Head of caudate nucleus (tissue), 42 donors: ENCODE data around the gene SLC24A3.
A peak's percentile ranks its signal among the peaks of the same experiment; 100 is the strongest.

Source experiments
- DNase-seq, 42 donors: peaks; one replicate each; pipeline versions ENCODE4 v3.0.0 to v3.0.0-alpha.2; 2020 to 2021; ENCODE audit warnings: mixed read lengths in 7 of 42
- intact Hi-C: fragments of 100-400 bp; cut with DNase I; formaldehyde crosslinking; loops from one replicate; pipeline ENCODE4 v1.15.0; 2022

The SLC24A3 gene

GRCh38 chr20:19723051-19723450 lies 510.6 kb downstream of the SLC24A3 start:
- no peak for DNase-seq
- intact Hi-C loops: no loop called here

- intact Hi-C loops: no loop called here
- no peak for DNase-seq
Observed at GRCh38 chr20:19723813-19724430, 511.5 kb downstream of the SLC24A3 start.

- intact Hi-C loops: no loop called here
- peak in 1 of 42 donors; percentile 8 for DNase-seq
Observed at GRCh38 chr20:19725373-19725772, 512.9 kb downstream of the SLC24A3 start.

- no peak for DNase-seq
- intact Hi-C loops: no loop called here
Observed at GRCh38 chr20:19725814-19726525, 513.5 kb downstream of the SLC24A3 start.

GRCh38 chr20:19727251-19727847 lies 514.9 kb downstream of the SLC24A3 start:
- intact Hi-C loops: no loop called here
- DNase-seq: peak in 1 of 42 donors; percentile 31

- no peak for DNase-seq
- intact Hi-C loops: no loop called here
Observed at GRCh38 chr20:19729672-19730071, 517.2 kb downstream of the SLC24A3 start.

- intact Hi-C loops: no loop called here
- peak in 1 of 42 donors; percentile 37 for DNase-seq
Observed at GRCh38 chr20:19730706-19731105, 518.3 kb downstream of the SLC24A3 start.

GRCh38 chr20:19734811-19735210 lies 522.4 kb downstream of the SLC24A3 start:
- intact Hi-C loops: no loop called here
- no peak for DNase-seq

GRCh38 chr20:19735446-19735845 lies 523.0 kb downstream of the SLC24A3 start:
- intact Hi-C loops: no loop called here
- peak; percentile 21 to 92 (median 68) for DNase-seq

- intact Hi-C loops: no loop called here
- DNase-seq: no peak
Observed at GRCh38 chr20:19737025-19737424, 524.6 kb downstream of the SLC24A3 start.

- intact Hi-C loops: no loop called here
Observed at GRCh38 chr20:19738951-19739350, 526.5 kb downstream of the SLC24A3 start.

GRCh38 chr20:19739351-19739750 lies 526.9 kb downstream of the SLC24A3 start:
- intact Hi-C loops: no loop called here
- DNase-seq: no peak

More at GRCh38 chr20:19738951-19739350, 526.5 kb downstream of the SLC24A3 start:
- no peak for DNase-seq

GRCh38 chr20:19740512-19740911 lies 528.1 kb downstream of the SLC24A3 start:
- no peak for DNase-seq
- intact Hi-C loops: no loop called here

GRCh38 chr20:19741924-19742323 lies 529.5 kb downstream of the SLC24A3 start:
- DNase-seq: peak in 1 of 42 donors; percentile 44
- intact Hi-C loops: no loop called here

GRCh38 chr20:19742974-19743639 lies 530.7 kb downstream of the SLC24A3 start:
- intact Hi-C loops: no loop called here

GRCh38 chr20:19743640-19743995 lies 531.2 kb downstream of the SLC24A3 start:
- no peak for DNase-seq
- intact Hi-C loops: no loop called here

More at GRCh38 chr20:19742974-19743639, 530.7 kb downstream of the SLC24A3 start:
- no peak for DNase-seq

GRCh38 chr20:19745106-19745505 lies 532.7 kb downstream of the SLC24A3 start:
- intact Hi-C loops: no loop called here

GRCh38 chr20:19745584-19745983 lies 533.1 kb downstream of the SLC24A3 start:
- DNase-seq: no peak
- intact Hi-C loops: no loop called here

More at GRCh38 chr20:19745106-19745505, 532.7 kb downstream of the SLC24A3 start:
- no peak for DNase-seq

- intact Hi-C loops: no loop called here
- DNase-seq: no peak
Observed at GRCh38 chr20:19746396-19746795, 534.0 kb downstream of the SLC24A3 start.

GRCh38 chr20:19747903-19748302 lies 535.5 kb downstream of the SLC24A3 start:
- no peak for DNase-seq
- intact Hi-C loops: no loop called here
